Cardiac fibroblast (primary cell): Measurements from ENCODE around the gene CHPF2.

ENCODE experiments used
- DNase-seq, 2 donors: peaks; one replicate each; pipeline versions ENCODE4 v3.0.0 to v3.0.0-alpha.2; 2010; ENCODE audit warnings: low read depth in 2 of 2
- H3K4me3 ChIP-seq, 2 donors: replicated peaks in 1 of 2; 1 replicate in 1 of 2; 2 replicates in 1 of 2; pipeline ENCODE4 v1.5.1; 2011; ENCODE audit warnings: low read depth in 2 of 2, low read length in 2 of 2, mild to moderate bottlenecking in 2 of 2, moderate library complexity in 1 of 2
- TF ChIP-seq, protein P1 (sequence below): IDR thresholded peaks from one replicate; pipeline ENCODE4 v1.5.1; 2011; ENCODE audit warnings: low read depth, mild to moderate bottlenecking, low read length, inconsistent platforms

Gene CHPF2

DNA sequence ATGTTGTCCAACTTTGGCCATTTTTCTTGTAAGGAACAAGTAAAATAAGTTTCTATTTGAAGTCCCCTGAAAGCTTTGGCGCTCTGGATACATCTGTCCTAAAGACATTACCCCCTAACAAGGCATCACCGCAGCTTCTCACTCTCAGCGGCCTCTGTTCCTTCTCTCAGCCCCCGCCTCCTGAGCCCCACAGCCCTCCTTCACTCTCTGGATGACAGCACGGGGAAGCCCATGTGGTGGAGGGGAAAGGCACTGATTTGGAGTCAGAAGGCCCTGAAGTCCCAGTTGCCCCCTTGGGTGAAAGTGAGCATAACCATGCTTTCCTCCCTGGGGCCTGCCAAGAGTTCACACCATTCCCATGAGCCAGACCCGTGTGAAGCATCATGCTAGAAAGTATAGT, 26.6 kb upstream of the CHPF2 start:
- DNase-seq, result no peak
- TF ChIP-seq, protein P1, sequence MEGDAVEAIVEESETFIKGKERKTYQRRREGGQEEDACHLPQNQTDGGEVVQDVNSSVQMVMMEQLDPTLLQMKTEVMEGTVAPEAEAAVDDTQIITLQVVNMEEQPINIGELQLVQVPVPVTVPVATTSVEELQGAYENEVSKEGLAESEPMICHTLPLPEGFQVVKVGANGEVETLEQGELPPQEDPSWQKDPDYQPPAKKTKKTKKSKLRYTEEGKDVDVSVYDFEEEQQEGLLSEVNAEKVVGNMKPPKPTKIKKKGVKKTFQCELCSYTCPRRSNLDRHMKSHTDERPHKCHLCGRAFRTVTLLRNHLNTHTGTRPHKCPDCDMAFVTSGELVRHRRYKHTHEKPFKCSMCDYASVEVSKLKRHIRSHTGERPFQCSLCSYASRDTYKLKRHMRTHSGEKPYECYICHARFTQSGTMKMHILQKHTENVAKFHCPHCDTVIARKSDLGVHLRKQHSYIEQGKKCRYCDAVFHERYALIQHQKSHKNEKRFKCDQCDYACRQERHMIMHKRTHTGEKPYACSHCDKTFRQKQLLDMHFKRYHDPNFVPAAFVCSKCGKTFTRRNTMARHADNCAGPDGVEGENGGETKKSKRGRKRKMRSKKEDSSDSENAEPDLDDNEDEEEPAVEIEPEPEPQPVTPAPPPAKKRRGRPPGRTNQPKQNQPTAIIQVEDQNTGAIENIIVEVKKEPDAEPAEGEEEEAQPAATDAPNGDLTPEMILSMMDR, result no peak

DNA sequence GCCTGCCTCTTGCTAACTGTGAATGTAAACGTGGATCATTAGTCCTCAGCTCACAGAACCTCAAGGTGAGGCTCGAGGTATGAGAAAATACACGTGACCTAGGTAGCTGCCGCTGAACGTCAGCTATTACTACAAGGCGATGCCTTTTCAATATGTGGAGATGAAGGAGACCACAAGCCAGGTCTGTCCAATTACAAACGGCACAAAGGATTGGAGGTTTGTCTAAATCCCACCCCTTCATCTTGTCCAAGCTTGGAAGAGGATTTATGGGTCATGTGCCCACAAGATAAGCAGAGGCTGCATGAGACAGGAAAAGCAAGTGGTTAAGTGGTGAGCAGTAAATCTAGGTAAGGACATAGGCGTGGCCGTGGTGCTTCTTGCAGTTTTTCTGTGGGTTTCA, 25.4 kb upstream of the CHPF2 start:
- no peak for DNase-seq
- H3K4me3 ChIP-seq, result no peak overlapping the region
- TF ChIP-seq, protein P1, result no peak

More for the DNA sequence above, 26.6 kb upstream of the CHPF2 start:
- no peak overlapping the region for H3K4me3 ChIP-seq

DNA sequence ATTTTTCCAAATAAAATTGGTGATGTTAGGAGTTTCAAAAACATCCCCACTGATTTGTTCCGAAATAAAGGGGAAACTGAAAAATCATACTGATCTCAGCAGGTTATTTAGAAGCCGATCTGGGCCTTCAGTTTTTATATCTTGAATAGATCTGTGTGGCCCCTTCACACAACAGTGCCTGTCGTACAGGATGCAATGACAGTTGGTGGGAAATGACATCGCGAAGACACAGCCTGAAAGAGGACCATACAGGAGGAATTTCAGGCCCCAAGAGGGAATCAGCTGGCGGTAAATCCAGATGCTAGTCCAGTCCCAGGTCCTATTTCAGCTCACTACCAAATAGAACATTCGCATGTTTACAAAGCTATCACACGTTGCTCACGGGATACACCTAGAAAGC, 25.0 kb upstream of the CHPF2 start:
- TF ChIP-seq, protein P1, result no peak
- no peak for DNase-seq
- H3K4me3 ChIP-seq, result no peak overlapping the region

DNA sequence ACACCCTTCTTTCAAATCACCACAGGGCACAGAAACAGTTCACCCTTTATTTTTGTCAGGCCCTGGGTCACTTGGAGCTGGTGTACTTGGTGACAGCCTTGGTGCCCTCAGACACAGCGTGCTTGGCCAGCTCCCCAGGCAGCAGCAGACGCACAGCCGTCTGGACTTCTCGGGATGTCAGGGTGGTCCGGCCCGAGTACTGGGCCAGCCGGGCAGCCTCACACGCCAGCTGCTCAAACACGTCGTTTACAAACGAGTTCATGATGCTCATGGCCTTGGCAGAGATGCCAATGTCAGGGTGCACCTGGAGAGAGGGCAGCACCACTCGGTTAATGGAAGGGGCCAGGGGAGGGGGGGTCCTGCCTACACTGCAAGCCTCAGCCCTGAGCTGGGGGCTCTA, 24.5 kb upstream of the CHPF2 start:
- DNase-seq, result no peak
- TF ChIP-seq, protein P1, result no peak
- no peak overlapping the region for H3K4me3 ChIP-seq

DNA sequence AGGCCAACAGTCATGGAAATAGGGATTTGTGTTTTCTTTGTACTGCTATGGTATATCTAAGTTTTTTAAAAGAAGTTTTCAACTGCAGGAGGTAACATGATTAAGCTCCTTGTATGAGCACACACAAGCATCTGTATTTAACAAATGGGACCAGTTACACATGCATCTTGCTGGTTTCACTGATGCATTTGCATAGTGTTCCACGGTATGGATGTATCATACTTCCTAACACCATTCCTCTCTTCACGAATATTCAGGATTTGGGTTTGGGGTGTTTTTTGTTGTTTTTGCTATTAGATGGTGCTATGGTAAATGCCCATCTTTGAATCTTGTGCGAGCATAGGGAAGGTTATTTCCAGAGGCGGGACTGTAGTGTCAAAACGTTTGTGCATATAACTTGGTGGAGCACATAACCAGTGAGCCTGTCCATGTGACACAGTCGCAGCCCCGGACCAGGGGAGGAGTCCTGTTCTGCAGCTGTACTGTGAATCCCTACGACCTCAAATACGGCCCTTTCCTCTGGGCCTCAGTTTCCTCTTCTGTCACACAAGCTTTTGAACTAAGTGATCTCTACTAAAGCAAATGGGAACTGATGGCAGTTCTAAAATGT, 23.9 kb upstream of the CHPF2 start:
- TF ChIP-seq, protein P1, result no peak
- no peak for DNase-seq
- H3K4me3 ChIP-seq, result no peak overlapping the region

DNA sequence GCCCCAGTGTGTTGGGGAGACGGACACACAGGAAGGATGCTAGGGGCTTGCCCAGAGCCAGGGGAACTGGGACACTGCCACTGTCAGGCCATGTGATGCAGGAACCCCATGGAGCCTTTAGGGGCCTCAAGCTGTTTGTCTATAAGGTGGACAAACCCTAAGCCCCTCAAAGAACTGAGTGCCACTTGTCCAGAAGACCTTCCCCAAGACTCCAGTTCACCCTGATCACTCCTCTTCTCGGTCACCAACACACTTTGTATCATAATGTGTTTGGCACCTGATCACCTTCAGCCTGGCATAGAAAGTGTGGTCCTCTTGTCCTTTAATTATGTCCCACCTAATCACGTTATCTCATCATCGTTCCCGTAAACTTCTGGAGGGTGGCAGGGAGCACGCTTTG, 22.7 kb upstream of the CHPF2 start:
- no peak overlapping the region for H3K4me3 ChIP-seq
- TF ChIP-seq, protein P1, result no peak
- no peak for DNase-seq
